ENCODE measurements around the gene KHNYN. TPM values are rescaled to one million over a fixed set of nuclear protein-coding genes. Genes with fewer than 3 reads are reported as not detected.
A peak's percentile ranks its signal among the peaks of the same experiment; 100 is the strongest.

KHNYN gene
- total RNA-seq, 2 donors from 2014 or later, result 46.2 to 46.6 TPM

GRCh38 chr14:24428628-24429394 is 943 bp upstream of the KHNYN start:
- no peak overlapping the region for H3K4me3 ChIP-seq (ENCODE audit: low read length)
- H3K4me3 Mint-ChIP-seq, result peak overlapping the region; percentile 76
- H3K27ac ChIP-seq (ENCODE audit: low read depth, low read length), result no peak overlapping the region
- H3K4me1 Mint-ChIP-seq, result peaks cover 25% of the 10 kb centered on the region
- 89 to 92% methylated on average over 12 to 18 of the region's 18 CpGs for WGBS, 2 experiments (ENCODE audit: insufficient coverage in 1 of 2, insufficient read length in 1 of 2)
- no peaks in the 10 kb centered on the region for H3K9me3 ChIP-seq (ENCODE audit: control insufficient read depth, low read length)
- TF ChIP-seq CTCF (conservative IDR thresholded peaks at IDR 0.05), result no peak
- peak overlapping the region; percentile 64 for H3K27ac Mint-ChIP-seq
- peaks cover 6% of the 10 kb centered on the region for H3K27me3 Mint-ChIP-seq (ENCODE audit: insufficient read depth)
- no peak overlapping the region for H3K9ac ChIP-seq (ENCODE audit: extremely low read depth, low read length, poor library complexity, severe bottlenecking)
- peaks cover 17% of the 10 kb centered on the region for H3K36me3 Mint-ChIP-seq (ENCODE audit: low read depth)
- H3K27me3 ChIP-seq (ENCODE audit: control insufficient read depth, insufficient read depth, low read length, poor library complexity, severe bottlenecking), result no peaks in the 10 kb centered on the region
- no peaks in the 10 kb centered on the region for H3K4me1 ChIP-seq (ENCODE audit: control insufficient read depth, insufficient read depth, low read length)
- H3K36me3 ChIP-seq (ENCODE audit: control insufficient read depth, insufficient read depth, low read length), result peaks cover 12% of the 10 kb centered on the region
- DNase-seq, result no peak
- H3K9me3 Mint-ChIP-seq, result no peaks in the 10 kb centered on the region

GRCh38 chr14:24430143-24430681 is 458 bp downstream of the KHNYN start:
- no peaks in the 10 kb centered on the region for H3K4me1 ChIP-seq (ENCODE audit: control insufficient read depth, insufficient read depth, low read length)
- peak overlapping the region; percentile 95 for H3K27ac Mint-ChIP-seq

More at GRCh38 chr14:24430143-24430681, 458 bp downstream of the KHNYN start:
- no peak for TF ChIP-seq CTCF (conservative IDR thresholded peaks at IDR 0.05)
- no peaks in the 10 kb centered on the region for H3K9me3 Mint-ChIP-seq
- H3K9ac ChIP-seq (ENCODE audit: extremely low read depth, low read length, poor library complexity, severe bottlenecking), result peak overlapping the region; percentile 63
- peaks cover 16% of the 10 kb centered on the region for H3K36me3 ChIP-seq (ENCODE audit: control insufficient read depth, insufficient read depth, low read length)
- no peaks in the 10 kb centered on the region for H3K27me3 ChIP-seq (ENCODE audit: control insufficient read depth, insufficient read depth, low read length, poor library complexity, severe bottlenecking)
- H3K27me3 Mint-ChIP-seq (ENCODE audit: insufficient read depth), result peaks cover 6% of the 10 kb centered on the region
- H3K4me3 ChIP-seq (ENCODE audit: low read length), result peak overlapping the region; percentile 91
- peaks cover 19% of the 10 kb centered on the region for H3K36me3 Mint-ChIP-seq (ENCODE audit: low read depth)
- WGBS, 2 experiments (ENCODE audit: insufficient coverage in 1 of 2, insufficient read length in 1 of 2), result 1 to 2% methylated on average over 11 to 28 of the region's 28 CpGs
- peak overlapping the region; percentile 76 for H3K4me3 Mint-ChIP-seq
- peak overlapping the region; percentile 72 for H3K27ac ChIP-seq (ENCODE audit: low read depth, low read length)
- peaks cover 25% of the 10 kb centered on the region for H3K4me1 Mint-ChIP-seq
- peak; percentile 93 for DNase-seq
- no peaks in the 10 kb centered on the region for H3K9me3 ChIP-seq (ENCODE audit: control insufficient read depth, low read length)

Measured in endodermal cell (in vitro differentiated cells).